ENCODE measurements around the gene ADAD2.
"Not testable (repeated sequence)": the region's sequence is repeated elsewhere in the genome, so short reads cannot be mapped to it uniquely, and the experiment has no call there.

GRCh38 chr16:84204551-84204950 is 13.6 kb downstream of the ADAD2 start:
- not testable (repeated sequence) for TF ChIP-seq MAFK (IDR thresholded peaks at IDR 0.05; ENCODE audit: low read depth, low read length); CTCF (conservative IDR thresholded peaks at IDR 0.05; ENCODE audit: low read depth, low read length)

Measured in IMR-90 (cell line).